Stimulated activated CD8-positive, alpha-beta memory T cell treated with anti-CD3 and anti-CD28 coated beads, Interleukin-12 subunit alpha, Interleukin-12 subunit beta, amount 100 ng/mL, for 4 hours (primary cell): ENCODE measurements around the gene HLTF.

Experiments
- DNase-seq: peaks from one replicate; pipeline ENCODE4 v3.0.0-alpha.2; 2020; ENCODE audit warnings: low read depth

Gene HLTF

GRCh38 chr3:149085828-149086231 lies 503 bp downstream of the HLTF start:
- DNase-seq = no peak

- DNase-seq = no peak
Observed at GRCh38 chr3:149081772-149082171, 4.6 kb downstream of the HLTF start.

DNA sequence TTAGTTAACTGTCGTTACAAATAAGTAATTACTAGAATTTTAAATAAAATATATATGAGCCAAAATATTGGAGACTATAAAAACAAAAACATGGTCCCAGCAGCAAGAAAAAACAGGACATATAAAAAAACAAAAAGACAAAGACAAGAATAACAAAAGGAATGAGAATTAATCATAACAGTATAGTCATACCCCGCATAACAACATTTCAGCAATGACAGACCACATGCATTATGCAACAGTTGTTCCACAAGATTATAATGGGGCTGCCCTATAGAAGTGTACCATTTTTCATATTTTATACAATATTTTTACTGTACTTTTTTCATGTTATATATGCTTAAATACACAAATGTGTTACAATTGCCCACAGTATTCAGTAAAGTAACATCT lies 5.6 kb downstream of the HLTF start:
- no peak for DNase-seq

GRCh38 chr3:149080011-149080698 lies 6.2 kb downstream of the HLTF start:
- DNase-seq = no peak

DNA sequence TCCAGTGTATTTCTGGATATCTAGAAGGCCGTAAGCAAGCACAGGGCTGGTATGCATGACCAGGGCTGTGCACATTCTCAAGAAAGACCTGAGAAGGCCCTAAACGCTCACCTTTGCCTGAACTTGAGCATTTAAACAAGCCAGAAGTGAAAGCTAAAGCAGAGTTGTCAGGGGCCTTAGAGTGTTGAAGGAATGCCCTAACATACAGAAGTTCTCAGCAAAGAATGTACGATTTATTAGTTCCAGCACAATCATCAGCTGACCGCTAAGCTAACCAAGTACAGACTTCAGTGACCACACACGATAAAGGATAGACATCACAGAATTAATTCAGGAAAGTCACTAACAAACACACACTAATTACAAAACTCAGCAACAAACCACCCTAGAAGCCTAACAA lies 8.7 kb downstream of the HLTF start:
- DNase-seq = no peak

- DNase-seq = no peak
Observed at GRCh38 chr3:149067883-149068282, 18.4 kb downstream of the HLTF start.

- no peak for DNase-seq
Observed at GRCh38 chr3:149061776-149062175, 24.6 kb downstream of the HLTF start.

- DNase-seq = no peak
Observed at GRCh38 chr3:149058602-149059001, 27.7 kb downstream of the HLTF start.

DNA sequence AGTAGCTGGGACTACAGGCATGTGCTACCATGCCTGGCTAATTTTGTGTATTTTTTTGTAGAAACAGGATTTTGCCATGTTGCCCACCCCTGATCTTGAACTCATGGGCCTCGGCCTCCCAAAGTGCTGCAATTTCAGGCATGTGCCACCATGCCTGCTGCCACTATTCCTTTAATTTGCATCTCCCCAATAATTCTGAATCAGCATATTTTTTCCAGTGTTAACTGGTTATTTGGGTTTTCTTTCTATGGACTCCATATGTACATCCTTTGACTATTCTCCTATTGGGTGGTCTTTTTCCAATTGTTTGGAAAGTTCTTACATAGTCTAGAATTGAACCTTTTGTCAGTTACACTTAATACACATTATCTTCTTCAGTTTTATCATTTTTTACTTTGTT lies 28.1 kb downstream of the HLTF start:
- no peak for DNase-seq

GRCh38 chr3:149055575-149055974 lies 30.8 kb downstream of the HLTF start:
- DNase-seq = no peak

- DNase-seq = no peak
Observed at GRCh38 chr3:149044339-149045083, 41.8 kb downstream of the HLTF start.

GRCh38 chr3:149042789-149043386 lies 43.4 kb downstream of the HLTF start:
- no peak for DNase-seq

DNA sequence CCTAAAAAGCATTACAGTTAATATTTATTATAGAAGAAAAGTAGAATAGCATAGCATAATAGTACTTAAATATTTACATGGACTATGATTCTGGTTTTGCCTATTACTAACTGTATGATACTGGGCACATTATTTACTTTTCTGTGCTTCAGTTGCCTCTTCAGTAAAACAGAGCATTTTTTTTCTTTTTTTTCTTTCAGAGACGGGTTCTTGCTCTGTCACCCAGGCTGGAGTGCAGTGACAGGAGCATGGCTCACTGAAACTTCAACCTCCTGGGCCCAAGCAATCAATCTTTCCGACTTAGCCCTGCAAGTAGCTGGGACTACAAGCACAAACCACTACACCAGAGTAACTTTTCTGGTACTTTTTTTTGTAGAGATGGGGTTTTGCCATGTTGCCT lies 48.0 kb downstream of the HLTF start:
- no peak for DNase-seq

DNA sequence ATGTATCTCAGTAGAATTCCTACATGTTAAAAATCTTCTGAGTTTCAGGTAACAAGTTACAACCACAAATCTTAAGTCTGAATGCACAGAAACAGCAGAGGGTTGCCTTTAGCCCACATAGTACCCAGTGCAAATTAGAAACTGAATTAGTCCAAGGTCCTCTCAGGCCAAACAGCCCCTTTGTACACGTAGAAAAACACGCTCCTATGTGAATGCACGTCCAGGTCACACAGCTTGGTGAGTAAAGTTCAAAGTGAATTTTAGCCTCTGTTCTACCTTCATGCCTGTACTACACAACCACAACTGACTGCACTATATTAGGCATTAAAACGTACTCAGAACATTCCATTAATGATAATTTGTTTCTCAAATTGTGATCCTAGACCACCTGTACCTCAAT lies 48.6 kb downstream of the HLTF start:
- no peak for DNase-seq

GRCh38 chr3:149031096-149031495 lies 55.2 kb downstream of the HLTF start:
- no peak for DNase-seq

GRCh38 chr3:149026718-149027117 lies 59.6 kb downstream of the HLTF start:
- no peak for DNase-seq

DNA sequence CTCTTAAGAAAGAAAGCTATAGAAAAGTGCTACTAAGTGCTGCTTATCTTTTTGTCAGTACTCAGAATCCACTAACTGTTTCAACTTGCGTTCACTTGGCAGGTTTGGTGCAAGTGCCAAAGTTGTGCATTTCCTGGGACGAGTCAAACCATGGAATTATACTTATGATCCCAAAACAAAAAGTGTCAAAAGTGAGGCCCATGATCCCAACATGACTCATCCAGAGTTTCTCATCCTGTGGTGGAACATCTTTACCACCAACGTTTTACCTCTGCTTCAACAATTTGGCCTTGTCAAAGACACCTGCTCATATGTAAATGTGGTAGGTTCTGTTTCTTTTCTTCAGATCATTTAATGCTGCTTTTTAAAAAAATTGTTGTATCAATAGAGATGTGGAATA lies 62.4 kb downstream of the HLTF start:
- DNase-seq = no peak

- DNase-seq = no peak
Observed at GRCh38 chr3:149021830-149022229, 64.5 kb downstream of the HLTF start.

- no peak for DNase-seq
Observed at GRCh38 chr3:149020839-149021252, 65.5 kb downstream of the HLTF start.

GRCh38 chr3:149020196-149020838 lies 66.0 kb downstream of the HLTF start:
- no peak for DNase-seq

GRCh38 chr3:149019580-149019979 lies 66.8 kb downstream of the HLTF start:
- no peak for DNase-seq

GRCh38 chr3:149018247-149018646 lies 68.1 kb downstream of the HLTF start:
- no peak for DNase-seq
